ENCODE data around the gene FLRT3.

FLRT3 gene

GRCh38 chr20:14337400-14338171 is at the start of gene FLRT3:
Gene FLRT3, minus strand, starts transcription at chr20:14337612. Its CDS starts 10,106 bp downstream, at chr20:14327506.
- DNase-seq = peak; percentile 38

DNA sequence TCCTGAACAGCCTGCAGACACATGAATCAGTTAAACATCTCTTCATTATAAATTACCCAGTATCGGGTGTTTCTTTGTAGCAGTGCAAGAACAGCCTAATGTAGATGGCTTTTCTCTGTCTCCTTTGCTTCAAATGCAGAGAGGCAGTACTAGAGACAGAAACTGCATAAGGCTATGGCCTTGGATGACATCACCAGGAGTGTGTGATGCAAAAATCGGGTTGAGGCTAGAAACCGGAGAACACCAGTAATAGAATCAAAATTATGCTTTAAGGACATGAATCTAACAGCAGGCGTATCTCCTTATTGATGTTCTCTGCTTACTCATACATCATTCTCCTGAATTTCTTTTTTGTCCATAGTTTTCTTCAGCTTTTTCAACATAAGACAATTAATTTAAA is 49.3 kb upstream of the FLRT3 start:
- DNase-seq = no peak

- no peak for DNase-seq
These were observed 47.8 kb upstream of the FLRT3 start for GRCh38 chr20:14385176-14385740.

DNA sequence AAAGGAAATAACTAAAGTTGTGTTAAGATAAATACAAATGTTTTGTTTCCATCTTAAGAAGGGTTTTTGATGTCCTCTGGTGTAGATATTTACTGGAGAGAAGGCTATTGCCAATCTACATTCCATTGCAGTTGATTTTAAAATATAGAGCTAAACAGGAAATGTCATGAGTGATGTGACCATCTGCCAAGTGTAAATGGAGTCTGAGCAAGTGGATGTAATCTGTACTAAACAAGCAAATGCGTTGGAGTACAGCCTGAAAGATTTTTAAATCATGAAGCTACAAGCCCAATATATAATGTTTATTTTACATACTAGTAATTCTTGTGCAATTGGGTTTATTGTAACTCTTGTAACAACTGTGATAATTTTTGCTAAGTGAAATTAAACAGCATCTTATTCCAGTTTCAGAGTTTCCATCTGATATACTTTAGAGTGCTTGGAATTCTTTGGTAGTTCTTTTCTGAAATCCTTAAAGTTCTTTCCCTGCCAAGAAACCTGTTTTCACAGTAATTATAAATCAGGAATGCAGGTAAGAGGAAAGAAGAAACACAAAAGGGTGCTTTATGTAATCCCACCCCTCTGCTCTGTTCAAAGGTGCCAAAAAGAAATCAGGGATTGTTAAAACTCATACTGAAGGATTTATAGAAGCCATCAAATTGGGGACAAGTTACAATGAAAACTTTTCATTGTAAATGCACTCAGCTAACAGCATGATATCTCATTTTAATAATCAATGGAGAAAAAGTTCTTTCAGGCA is 47.2 kb upstream of the FLRT3 start:
- no peak for DNase-seq

DNA sequence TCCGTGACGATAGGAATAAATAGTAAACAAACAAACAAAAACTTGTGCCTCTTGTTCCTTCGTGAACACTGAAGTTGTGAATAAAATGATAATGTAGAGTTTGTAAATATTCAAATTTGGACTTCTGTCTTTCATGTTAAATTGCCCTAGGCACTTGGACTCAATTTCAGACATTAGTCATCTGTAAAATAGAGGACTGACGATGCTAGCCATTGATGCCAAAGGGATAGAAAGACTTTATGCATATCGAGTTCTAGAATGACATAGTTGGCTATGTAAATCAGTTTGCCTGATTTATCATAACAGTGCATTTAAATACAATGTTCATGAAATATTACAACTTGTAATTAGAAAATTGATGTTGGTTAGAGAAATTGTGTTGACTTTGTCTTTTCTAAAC is 45.9 kb upstream of the FLRT3 start:
- no peak for DNase-seq

GRCh38 chr20:14378326-14378725 is 40.9 kb upstream of the FLRT3 start:
- DNase-seq = no peak

DNA sequence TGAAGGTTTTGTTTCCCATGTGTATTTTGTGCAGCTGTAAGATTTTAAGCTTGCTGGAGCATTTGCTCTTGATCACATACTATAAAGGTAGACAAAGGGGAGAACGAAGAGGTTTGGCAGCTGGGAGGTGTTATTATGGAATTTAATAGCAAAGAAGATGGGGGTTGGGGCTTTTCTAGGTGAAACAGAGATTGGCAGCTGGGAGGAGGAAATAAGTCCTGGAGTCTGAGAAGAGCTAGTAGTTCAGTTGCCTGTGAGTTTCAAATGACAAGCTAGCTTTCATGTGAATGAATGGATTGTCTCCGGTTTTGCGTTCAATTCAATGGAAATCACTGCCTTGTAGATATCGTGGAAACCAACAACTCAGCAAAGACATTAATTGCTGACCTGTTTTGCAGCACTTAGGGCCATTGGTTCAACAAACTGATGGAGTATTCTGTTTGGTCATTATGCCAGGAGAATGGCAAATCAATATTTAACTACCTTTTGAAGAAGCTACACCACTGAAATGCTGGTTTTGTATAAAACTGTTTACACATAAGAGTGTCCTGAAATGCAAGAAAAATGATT is 38.1 kb upstream of the FLRT3 start:
- no peak for DNase-seq

GRCh38 chr20:14374196-14374595 is 36.8 kb upstream of the FLRT3 start:
- no peak for DNase-seq

DNA sequence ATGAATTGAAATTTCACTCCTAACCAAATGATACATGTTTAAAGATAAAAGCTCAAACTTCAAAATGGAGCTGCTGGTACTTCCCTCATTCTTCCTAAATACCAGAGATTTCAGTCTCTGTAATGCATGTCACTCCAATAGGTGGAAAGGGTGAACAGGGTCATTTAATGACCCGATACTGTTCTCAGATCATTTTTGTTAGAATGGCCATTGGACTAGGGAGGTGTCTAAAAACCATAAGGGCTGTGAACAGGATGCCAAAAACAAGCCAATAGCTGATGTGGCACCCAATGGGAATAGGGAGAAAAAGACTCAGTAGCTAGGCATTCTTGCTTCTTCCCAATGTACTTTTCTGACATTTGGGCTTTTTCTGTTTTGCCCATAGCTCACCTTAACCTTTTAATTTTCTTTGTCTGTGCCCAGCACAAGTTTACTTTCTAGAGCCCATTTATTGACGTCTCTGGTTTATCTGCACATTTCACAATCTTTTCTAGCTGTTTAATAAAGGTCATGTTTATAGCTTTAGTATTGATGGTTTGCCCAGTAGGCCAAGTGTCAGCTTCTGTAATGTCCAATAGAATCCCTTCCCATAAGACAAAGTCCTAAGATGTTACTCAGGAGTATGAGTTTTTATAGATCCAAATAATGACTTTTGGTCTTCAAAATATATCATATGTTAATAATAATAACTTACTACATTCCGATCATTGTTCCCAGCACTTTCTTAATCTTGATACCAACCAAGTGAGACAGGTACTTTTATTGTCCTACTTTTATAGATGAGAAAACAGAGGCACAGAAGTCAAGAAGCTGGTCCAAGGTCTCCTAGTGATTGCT is 24.3 kb upstream of the FLRT3 start:
- no peak for DNase-seq

DNA sequence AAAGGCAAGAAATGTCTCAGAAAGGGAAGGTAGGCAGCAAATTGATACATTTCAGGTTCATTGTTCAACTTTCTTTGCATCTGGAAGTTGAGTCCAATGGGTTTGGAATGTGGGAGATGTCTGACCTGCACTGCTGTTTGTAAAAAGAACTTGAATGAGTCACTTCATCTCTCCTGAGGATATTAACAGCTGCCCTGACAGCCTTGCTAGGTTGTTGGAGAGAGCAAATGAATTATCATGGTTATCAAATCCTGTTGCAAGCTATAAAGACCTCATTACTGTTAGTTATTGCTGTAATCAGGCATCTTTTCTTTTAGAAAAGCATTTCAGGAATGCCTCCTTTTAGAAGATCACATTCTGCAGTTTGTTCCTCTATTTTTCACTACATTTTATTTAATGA is 23.0 kb upstream of the FLRT3 start:
- DNase-seq = no peak

- DNase-seq = no peak
These were observed 18.4 kb upstream of the FLRT3 start for GRCh38 chr20:14355791-14356190.

DNA sequence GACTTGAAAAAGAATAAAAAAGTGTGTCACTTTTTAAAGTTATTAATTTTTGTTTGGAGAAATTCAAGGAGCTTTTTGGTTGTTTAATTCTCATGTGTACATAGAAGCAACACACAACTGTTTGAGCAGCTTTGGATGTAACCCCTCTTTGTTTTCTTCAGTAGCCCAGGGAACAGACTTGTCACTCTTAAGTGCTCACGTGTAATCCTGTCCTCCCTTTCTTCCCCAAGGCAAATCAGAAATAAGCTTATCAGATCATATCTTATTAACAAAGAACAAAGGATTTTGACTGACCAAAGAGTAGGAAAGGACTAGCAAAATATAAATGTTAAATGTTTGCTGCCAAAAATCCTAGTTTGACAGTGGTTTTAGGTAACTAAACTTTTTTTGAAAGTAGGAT is 7.3 kb upstream of the FLRT3 start:
- no peak for DNase-seq

GRCh38 chr20:14343491-14344065 is 6.2 kb upstream of the FLRT3 start:
- DNase-seq = no peak

GRCh38 chr20:14342918-14343317 is 5.5 kb upstream of the FLRT3 start:
- DNase-seq = no peak

DNA sequence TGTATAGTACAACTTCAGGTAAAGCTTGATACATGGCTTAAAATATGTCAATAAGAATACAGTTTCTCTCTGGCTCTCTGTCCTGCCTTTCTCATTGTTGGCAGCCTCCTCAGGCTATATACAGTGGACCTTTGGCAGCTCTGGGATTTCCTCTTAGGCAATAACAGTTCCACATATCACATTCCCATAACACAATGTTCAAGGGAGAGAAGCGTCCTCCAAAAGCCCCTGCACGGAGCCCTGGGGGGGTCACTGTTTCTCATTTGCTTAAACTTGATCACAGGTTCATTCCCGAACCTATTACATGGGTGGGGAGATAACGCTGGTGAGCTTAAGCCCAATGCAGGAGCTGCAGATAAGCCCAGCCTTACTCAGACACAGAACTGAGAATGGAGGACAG is 4.4 kb upstream of the FLRT3 start:
- no peak for DNase-seq

DNA sequence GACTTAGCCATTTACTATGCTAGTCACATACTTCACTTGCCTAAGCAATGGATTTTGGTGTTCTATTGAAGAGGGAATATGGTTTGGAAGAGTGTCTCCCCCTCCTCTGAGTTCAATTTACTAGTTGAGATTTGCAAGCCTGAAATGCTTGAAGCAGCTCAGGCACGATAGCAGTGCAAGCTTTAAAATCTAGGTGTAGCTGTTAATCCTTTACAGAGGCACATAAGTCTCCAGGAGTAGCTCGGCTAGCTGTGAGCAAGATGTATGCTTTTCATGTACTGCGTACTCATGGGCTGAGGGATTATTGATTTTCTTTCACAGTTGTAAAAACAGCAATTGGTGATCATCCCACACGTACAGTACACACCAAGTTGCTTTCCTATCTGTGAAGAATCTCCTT is 726 bp downstream of the FLRT3 start:
- DNase-seq = no peak

- DNase-seq = no peak
These were observed 2.4 kb downstream of the FLRT3 start for GRCh38 chr20:14335052-14335451.

GRCh38 chr20:14334306-14334930 is 3.0 kb downstream of the FLRT3 start:
- no peak for DNase-seq

- DNase-seq = no peak
These were observed 3.7 kb downstream of the FLRT3 start for GRCh38 chr20:14333721-14334120.

DNA sequence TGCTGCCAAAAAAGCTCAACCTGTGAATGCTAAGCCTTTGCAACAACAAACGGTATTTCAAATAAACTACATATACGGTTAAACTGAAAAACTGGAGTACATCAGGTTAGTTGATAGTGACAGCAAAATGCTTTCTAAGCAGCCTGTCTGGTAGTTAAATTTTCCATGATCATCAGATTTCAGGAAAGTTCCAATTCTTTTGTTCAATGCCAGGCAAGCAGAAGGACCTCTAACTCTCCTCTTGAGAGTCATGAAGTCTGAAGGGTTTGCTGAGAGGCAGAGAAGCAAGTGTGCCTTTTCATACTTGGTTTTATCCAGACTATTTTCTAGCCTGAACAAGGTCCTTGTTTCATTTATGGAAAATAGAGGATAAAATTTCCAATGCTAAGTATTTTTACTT is 4.5 kb downstream of the FLRT3 start:
- no peak for DNase-seq

GRCh38 chr20:14331646-14332045 is 5.8 kb downstream of the FLRT3 start:
- no peak for DNase-seq

- DNase-seq = no peak
These were observed 17.7 kb downstream of the FLRT3 start for GRCh38 chr20:14319704-14320103.

Measured in activated CD4-positive, alpha-beta T cell treated with anti-CD3 and anti-CD28 coated beads, Interleukin-2, Interleukin-6, amounts not matched to agents 100 ng/mL and 50 ng/mL, durations not matched to agents 16 hours and 8 hours (primary cell).